B cell (primary cell): Measurements from ENCODE around the gene MTF1.

Experiments used
- CTCF ChIP-seq: fragments of 200-600 bp; IDR thresholded peaks from one replicate; pipeline ENCODE4 v1.8.0; 2022; ENCODE audit warnings: antibody characterized with exemption, mild to moderate bottlenecking
- EZH2 ChIP-seq: IDR thresholded peaks from 2 replicates; pipeline ENCODE4 v1.6.1; 2012; ENCODE audit warnings: borderline replicate concordance, low read depth, mild to moderate bottlenecking, moderate library complexity, low read length; ENCODE audit not compliant: insufficient read depth, poor library complexity, severe bottlenecking

GRCh38 chr1:37901893-37902225 is 42.5 kb upstream of the MTF1 start:
- no peak for TF ChIP-seq EZH2
- TF ChIP-seq CTCF = no peak
